Prostate gland (tissue), 2 donors: ENCODE results near the gene ZP3.
"Not testable (repeated sequence)": the region's sequence is repeated elsewhere in the genome, so short reads cannot be mapped to it uniquely, and the experiment has no call there.

ENCODE experiments used
- CTCF ChIP-seq, 4 experiments: fragments of 200-600 bp in 2 of 4; fragments of 450-650 bp in 2 of 4; sonication (generic) in 2 of 4; IDR thresholded peaks; 1 replicate in 3 of 4; 2 replicates in 1 of 4; pipeline ENCODE4 v1.5.1; 2016 to 2019; ENCODE audit warnings: antibody characterized with exemption in 4 of 4, mild to moderate bottlenecking in 2 of 4, moderate library complexity in 2 of 4
- POLR2A ChIP-seq: fragments of 450-650 bp; IDR thresholded peaks from one replicate; pipeline ENCODE4 v1.6.1; 2016; ENCODE audit warnings: antibody characterized with exemption, mild to moderate bottlenecking
- POLR2AphosphoS5 ChIP-seq: sonication (generic); formaldehyde crosslinking; IDR thresholded peaks from one replicate; pipeline ENCODE4 v1.6.1; 2017; ENCODE audit warnings: antibody characterized with exemption

- not testable (repeated sequence) for TF ChIP-seq CTCF (IDR thresholded peaks at IDR 0.05); POLR2A; POLR2AphosphoS5
Observed at GRCh38 chr7:76473097-76473496, 48.3 kb downstream of the ZP3 start.
